Hepatocyte (in vitro differentiated cells): Measurements from ENCODE around the gene ROR1. TPM values are rescaled to one million over a fixed set of nuclear protein-coding genes. Genes with fewer than 3 reads are reported as not detected.
A peak's percentile ranks its signal among the peaks of the same experiment; 100 is the strongest.

Experiments
- DNase-seq: peaks from one replicate; pipeline ENCODE4 v3.0.0-alpha.2; 2016; ENCODE audit warnings: low spot score
- H2AFZ ChIP-seq: fragments of 200-600 bp; sonication (generic); 2 replicates; pipeline ENCODE4 v1.6.0; 2016; ENCODE audit warnings: antibody characterized with exemption, mild to moderate bottlenecking
- H3K27ac ChIP-seq: fragments of 200-600 bp; sonication (generic); 2 replicates; pipeline ENCODE4 v1.5.1; 2016; ENCODE audit warnings: mild to moderate bottlenecking
- H3K27me3 ChIP-seq: fragments of 200-600 bp; sonication (generic); 2 replicates; pipeline ENCODE4 v1.6.1; 2016
- H3K36me3 ChIP-seq: fragments of 200-600 bp; sonication (generic); replicated peaks from 2 replicates; pipeline ENCODE4 v1.5.1; 2016; ENCODE audit warnings: low read depth; ENCODE audit not compliant: insufficient read depth
- H3K4me1 ChIP-seq: fragments of 200-600 bp; sonication (generic); 2 replicates; pipeline ENCODE4 v1.5.1; 2016; ENCODE audit warnings: mild to moderate bottlenecking, moderate library complexity; ENCODE audit not compliant: insufficient read depth
- H3K4me2 ChIP-seq: fragments of 200-600 bp; sonication (generic); 2 replicates; pipeline ENCODE4 v1.6.0; 2016
- H3K4me3 ChIP-seq: fragments of 200-600 bp; sonication (generic); 2 replicates; pipeline ENCODE4 v1.5.1; 2016; ENCODE audit warnings: mild to moderate bottlenecking
- H3K79me2 ChIP-seq: fragments of 200-600 bp; sonication (generic); 2 replicates; pipeline ENCODE4 v1.6.0; 2017; ENCODE audit warnings: mild to moderate bottlenecking
- H3K9me2 ChIP-seq: fragments of 200-600 bp; sonication (generic); replicated peaks from 2 replicates; pipeline ENCODE4 v1.6.0; 2017; ENCODE audit warnings: mild to moderate bottlenecking; ENCODE audit not compliant: insufficient read depth
- H3K9me3 ChIP-seq: fragments of 200-600 bp; sonication (generic); 2 replicates; pipeline ENCODE4 v1.5.1; 2016; ENCODE audit warnings: low read depth, mild to moderate bottlenecking
- H4K20me1 ChIP-seq: fragments of 200-600 bp; sonication (generic); 2 replicates; pipeline ENCODE4 v1.6.0; 2016; ENCODE audit warnings: mild to moderate bottlenecking; ENCODE audit not compliant: insufficient read depth, poor library complexity, severe bottlenecking
- EZH2 ChIP-seq: fragments of 200-600 bp; sonication (generic); IDR thresholded peaks from 2 replicates; pipeline ENCODE4 v1.6.1; 2016; ENCODE audit warnings: antibody characterized with exemption, mild to moderate bottlenecking, borderline replicate concordance
- EZH2phosphoT487 ChIP-seq: fragments of 200-600 bp; sonication (generic); IDR thresholded peaks from one replicate; pipeline ENCODE4 v1.6.1; 2018; ENCODE audit warnings: antibody characterized with exemption, mild to moderate bottlenecking, low read depth, moderate library complexity; ENCODE audit not compliant: unreplicated experiment, severe bottlenecking
- whole genome bisulfite sequencing: methylation state at CpG from one replicate; pipeline ENCODE4 v1.1.6; 2016; ENCODE audit warnings: low lambda C conversion rate; ENCODE audit errors: missing lambda C conversion rate; 5-methylcytosine and 5-hydroxymethylcytosine counted together
- polyA plus RNA-seq: library from polyadenylated mRNA; unstranded; fragments of >200 nt; fragmentation: Nextera tagmentation; extraction: Ambion mirVana; gene quantifications from 2 replicates; pipeline ENCODE4 v1.2.1, GENCODE V29; 2016
- total RNA-seq: library from RNA; depleted of rRNA; stranded (reverse); fragments of >200 nt; gene quantifications from 2 replicates; pipeline ENCODE4 v1.2.3, GENCODE V29; 2014
- TF ChIP-seq, protein P1 (sequence below): fragments of 200-600 bp; sonication (generic); IDR thresholded peaks from 2 replicates; pipeline ENCODE4 v1.5.1; 2016; ENCODE audit warnings: antibody characterized with exemption, mild to moderate bottlenecking; ENCODE audit not compliant: poor library complexity

ROR1 gene
- total and polyA plus RNA-seq, 2 experiments from 2014 or later = 16.4 to 27.7 TPM

DNA sequence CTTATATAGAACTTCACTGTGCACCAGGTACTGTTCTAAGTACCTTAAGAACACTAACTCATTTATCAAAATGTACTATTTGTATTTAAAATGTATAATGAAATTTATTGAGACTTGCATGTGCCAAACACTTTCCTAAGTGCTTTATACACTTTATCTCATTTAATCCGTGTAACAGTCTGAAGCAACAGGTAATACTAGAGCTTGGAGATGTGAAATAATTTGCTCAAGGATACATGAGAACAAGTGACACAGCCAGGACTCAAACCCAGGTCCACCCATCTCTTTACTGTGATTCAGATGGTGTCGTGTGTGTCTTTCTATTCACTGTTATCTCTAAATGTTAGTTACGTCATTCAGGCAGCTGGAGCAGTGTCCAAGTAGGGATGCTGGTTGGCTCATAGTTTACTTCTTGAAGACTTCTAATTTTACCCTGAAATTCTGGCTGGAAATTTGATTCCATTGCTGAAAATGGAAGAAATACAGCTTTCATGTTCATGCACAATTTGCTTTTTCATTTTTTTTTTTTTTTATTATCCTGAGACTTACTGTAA, 259.9 kb downstream of the ROR1 start:
- Histone ChIP-seq H3K79me2 (peaks cover 2% of the 10 kb centered on the region), H3K4me3 (no peak overlapping the region), H3K4me2 (no peak overlapping the region), H3K27me3 (no peaks in the 10 kb centered on the region), H3K36me3 (no peaks in the 10 kb centered on the region), H3K27ac (no peak overlapping the region), H3K9me2 (no peaks in the 10 kb centered on the region), H4K20me1 (no peaks in the 10 kb centered on the region), H3K9me3 (no peaks in the 10 kb centered on the region), H2AFZ (no peak overlapping the region), H3K4me1 (peaks cover 10% of the 10 kb centered on the region)
- TF ChIP-seq, protein P1, sequence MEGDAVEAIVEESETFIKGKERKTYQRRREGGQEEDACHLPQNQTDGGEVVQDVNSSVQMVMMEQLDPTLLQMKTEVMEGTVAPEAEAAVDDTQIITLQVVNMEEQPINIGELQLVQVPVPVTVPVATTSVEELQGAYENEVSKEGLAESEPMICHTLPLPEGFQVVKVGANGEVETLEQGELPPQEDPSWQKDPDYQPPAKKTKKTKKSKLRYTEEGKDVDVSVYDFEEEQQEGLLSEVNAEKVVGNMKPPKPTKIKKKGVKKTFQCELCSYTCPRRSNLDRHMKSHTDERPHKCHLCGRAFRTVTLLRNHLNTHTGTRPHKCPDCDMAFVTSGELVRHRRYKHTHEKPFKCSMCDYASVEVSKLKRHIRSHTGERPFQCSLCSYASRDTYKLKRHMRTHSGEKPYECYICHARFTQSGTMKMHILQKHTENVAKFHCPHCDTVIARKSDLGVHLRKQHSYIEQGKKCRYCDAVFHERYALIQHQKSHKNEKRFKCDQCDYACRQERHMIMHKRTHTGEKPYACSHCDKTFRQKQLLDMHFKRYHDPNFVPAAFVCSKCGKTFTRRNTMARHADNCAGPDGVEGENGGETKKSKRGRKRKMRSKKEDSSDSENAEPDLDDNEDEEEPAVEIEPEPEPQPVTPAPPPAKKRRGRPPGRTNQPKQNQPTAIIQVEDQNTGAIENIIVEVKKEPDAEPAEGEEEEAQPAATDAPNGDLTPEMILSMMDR = no peak
- TF ChIP-seq EZH2phosphoT487 (no peak), EZH2 (no peak)
- 82% methylated on average over 3 of the region's 3 CpGs for WGBS
- no peak for DNase-seq

DNA sequence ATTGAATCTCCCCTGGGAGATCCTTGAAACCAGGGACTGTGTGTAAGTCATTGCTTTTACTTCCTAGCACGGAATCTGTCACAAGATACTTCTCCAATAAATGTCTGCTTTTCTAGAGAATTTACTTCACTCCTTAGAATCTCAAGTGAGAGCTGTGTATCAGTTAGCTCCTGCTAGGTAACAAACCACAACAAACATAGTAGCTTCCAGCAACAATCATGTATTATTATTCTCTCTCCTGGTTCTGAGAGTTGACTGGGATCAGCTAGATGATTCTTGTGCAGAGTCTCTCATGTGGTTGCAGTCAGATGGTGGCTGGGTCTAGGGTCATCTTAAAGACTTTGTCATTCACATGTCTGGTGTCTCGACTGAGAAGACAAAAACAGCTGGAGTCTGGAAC, 262.7 kb downstream of the ROR1 start:
- H3K4me2 ChIP-seq = no peak overlapping the region
- H3K27me3 ChIP-seq = no peaks in the 10 kb centered on the region
- no peaks in the 10 kb centered on the region for H3K9me3 ChIP-seq
- no peak for TF ChIP-seq EZH2
- TF ChIP-seq, protein P1 = no peak
- no peaks in the 10 kb centered on the region for H3K9me2 ChIP-seq
- 89% methylated on average over 2 of the region's 2 CpGs for WGBS
- no peaks in the 10 kb centered on the region for H3K36me3 ChIP-seq
- no peak overlapping the region for H3K27ac ChIP-seq
- peaks cover 23% of the 10 kb centered on the region for H3K4me1 ChIP-seq
- no peak for DNase-seq
- no peak overlapping the region for H2AFZ ChIP-seq
- no peaks in the 10 kb centered on the region for H4K20me1 ChIP-seq
- peaks cover 2% of the 10 kb centered on the region for H3K79me2 ChIP-seq
- no peak overlapping the region for H3K4me3 ChIP-seq

DNA sequence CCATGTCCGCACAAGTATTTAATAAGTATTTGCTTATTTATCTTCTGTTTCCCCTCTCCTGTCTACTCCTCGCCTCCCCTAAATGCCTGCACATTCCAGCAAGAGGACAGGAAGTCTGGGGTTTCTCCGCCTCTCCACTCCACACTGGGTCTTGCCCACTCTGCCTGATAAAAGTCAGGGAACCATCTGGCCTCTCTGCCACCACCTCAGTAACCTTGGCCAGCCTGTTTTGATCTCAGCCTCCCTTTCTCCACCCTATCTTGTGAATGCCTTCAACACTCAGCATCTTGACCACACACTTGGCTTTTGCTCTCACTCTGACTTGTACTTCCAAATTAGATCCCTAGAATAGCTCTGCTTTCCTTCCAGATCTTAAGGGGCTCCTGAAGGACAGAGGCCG, 264.3 kb downstream of the ROR1 start:
- H3K79me2 ChIP-seq = peaks cover 2% of the 10 kb centered on the region
- no peaks in the 10 kb centered on the region for H3K36me3 ChIP-seq
- H3K27me3 ChIP-seq = no peaks in the 10 kb centered on the region
- TF ChIP-seq, protein P1 = no peak
- TF ChIP-seq EZH2 = no peak
- TF ChIP-seq EZH2phosphoT487 = no peak
- H3K27ac ChIP-seq = peak overlapping the region; percentile 87
- no peaks in the 10 kb centered on the region for H3K9me2 ChIP-seq
- 71% methylated on average over 4 of the region's 4 CpGs for WGBS
- no peaks in the 10 kb centered on the region for H3K9me3 ChIP-seq
- no peak overlapping the region for H3K4me2 ChIP-seq
- peaks cover 34% of the 10 kb centered on the region for H3K4me1 ChIP-seq
- no peak overlapping the region for H2AFZ ChIP-seq
- no peak overlapping the region for H3K4me3 ChIP-seq
- H4K20me1 ChIP-seq = no peaks in the 10 kb centered on the region
- DNase-seq = no peak

DNA sequence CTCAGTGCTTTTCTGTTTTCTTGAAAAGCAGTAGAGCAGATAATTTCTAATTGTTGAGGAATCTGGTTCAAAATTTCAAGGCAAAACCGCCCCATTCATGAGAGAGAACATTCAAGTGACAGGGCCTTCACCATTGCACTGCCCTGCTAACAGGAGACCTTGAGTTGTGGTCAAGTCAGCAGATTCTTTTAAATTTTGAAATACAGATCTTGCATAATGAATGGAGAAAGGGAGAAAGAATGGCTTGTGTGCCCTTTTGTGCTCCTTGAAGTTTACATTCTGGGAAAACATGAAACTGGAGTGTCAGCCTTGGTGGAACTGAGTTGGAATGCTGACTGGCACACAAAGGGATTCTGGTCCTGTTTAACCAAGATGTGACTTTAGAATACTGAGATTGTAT, 265.1 kb downstream of the ROR1 start:
- Histone ChIP-seq H3K36me3 (no peaks in the 10 kb centered on the region), H4K20me1 (no peaks in the 10 kb centered on the region), H3K79me2 (peaks cover under 1% of the 10 kb centered on the region), H3K9me3 (no peaks in the 10 kb centered on the region), H3K27me3 (no peaks in the 10 kb centered on the region), H3K4me1 (peaks cover 38% of the 10 kb centered on the region), H3K9me2 (no peaks in the 10 kb centered on the region), H2AFZ (no peak overlapping the region), H3K4me2 (peak overlapping the region; percentile 23), H3K27ac (peak overlapping the region; percentile 87), H3K4me3 (no peak overlapping the region)
- WGBS = 87% methylated on average over 1 of the region's 1 CpG
- no peak for DNase-seq
- TF ChIP-seq EZH2phosphoT487 (no peak), EZH2 (no peak)
- TF ChIP-seq, protein P1 = no peak
